HG03064 (cell line): ENCODE measurements around the gene MOCS3.
"Not testable (repeated sequence)": the region's sequence is repeated elsewhere in the genome, so short reads cannot be mapped to it uniquely, and the experiment has no call there.

Source experiments
- ATAC-seq: cut with Tn5 transposase; IDR thresholded peaks from one replicate; pipeline ENCODE4 v1.9.1; 2021; ENCODE audit warnings: low read depth; ENCODE audit not compliant: unreplicated experiment

MOCS3 gene

GRCh38 chr20:50931306-50932015, 27.2 kb upstream of the MOCS3 start, which contains the start of gene ADNP:
TSS of gene ADNP (minus strand) at chr20:50931437. CDS start at chr20:50903996, 27,441 bp downstream.
- no peak for ATAC-seq

DNA sequence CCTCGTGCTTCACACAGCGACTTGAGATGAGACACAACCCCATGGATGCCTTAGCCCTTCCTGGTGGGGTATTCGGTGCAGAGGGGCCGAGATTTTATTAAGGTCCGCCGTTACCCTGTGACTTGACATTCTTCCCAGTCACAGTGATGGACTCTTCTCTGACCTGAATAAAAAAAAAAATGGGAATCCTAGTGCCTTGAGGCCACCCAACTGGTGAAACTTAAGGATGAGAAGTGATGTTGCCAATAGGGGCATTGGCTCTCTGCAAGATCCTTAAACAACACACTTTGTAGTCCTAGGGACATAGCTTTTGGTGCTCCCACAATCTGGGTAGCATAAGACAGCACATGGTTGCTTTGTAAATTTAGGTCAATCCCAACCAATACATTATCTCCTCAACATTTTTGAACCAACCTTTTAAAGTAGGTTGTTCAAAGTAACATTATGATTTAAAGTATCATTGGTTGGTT, 26.6 kb upstream of the MOCS3 start:
- no peak for ATAC-seq

DNA sequence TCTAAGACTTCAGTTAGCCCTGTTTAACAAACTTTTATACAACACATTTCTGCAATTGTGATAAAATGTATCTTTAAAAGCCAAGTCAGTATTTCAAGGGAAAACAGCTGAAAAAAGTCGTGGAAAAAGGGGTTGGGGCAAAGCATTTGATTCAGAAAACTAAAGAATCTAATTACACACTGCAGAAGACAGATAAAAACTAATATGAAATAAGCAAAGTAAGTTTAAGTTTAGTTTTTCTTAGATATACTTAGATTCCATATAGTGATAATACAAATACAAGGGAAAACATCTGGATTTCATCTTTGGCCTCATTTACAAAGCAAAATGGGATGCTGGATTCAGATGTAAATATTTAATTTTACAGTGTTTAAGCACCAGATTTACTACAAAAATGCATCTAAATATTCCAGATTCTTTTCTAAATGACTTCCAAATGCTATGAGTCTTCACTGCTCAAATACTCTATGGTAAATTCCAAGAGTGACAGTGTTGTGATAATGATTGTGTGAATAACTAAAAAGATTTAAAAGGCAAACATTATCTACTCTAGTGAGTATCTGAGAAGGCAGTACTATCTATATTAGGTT, 25.8 kb upstream of the MOCS3 start:
- ATAC-seq = no peak

- no peak for ATAC-seq
Observed at GRCh38 chr20:50933589-50933988, 25.0 kb upstream of the MOCS3 start.

DNA sequence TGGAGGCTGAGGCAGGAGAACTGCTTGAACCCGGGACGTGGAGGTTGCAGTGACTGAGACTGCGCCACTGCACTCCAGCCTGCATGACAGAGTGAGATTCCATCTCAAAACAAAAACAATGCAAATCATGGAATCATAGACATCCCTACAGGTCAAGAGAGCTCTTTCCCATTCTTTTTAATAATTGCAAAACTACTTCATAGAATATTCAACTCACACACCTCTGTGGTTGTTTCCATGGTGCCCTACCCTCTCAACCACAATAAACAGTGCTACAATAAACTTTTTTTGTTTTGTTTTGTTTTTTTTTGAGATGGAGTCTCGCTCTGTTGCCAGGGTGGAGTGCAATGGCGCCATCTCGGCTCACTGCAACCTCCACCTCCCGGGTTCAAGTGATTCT, 15.5 kb upstream of the MOCS3 start:
- no peak for ATAC-seq

DNA sequence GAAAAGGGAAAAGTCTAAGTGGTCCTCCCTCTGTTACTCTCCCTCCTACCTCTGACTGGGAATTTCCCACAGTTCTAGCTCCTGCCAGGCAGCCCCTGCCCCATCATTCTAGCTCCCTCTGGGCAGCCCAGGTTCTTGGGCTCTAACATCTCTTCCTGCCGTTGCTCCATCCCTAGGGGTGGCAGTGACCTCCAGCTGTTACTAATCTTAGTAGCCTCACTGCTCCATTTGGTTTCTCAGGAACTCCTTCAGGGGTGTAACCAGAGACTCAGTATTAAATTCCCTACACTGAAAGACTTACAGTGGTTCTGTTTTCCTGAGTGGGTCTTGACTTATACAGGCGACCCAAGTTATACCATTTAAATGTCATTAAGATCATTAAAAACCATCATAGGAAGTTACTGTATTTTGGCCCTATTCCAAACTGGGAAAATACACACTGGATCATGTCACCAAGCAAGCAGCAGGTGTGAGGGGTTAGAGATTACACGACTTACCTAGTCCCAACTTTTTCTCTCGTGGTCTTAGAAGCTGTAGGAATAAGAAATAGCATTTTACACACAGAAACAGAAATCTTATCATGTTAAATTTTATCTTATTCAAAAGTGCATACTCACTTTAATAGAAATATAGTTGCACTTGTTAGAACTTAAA, 10.4 kb upstream of the MOCS3 start:
- no peak for ATAC-seq

DNA sequence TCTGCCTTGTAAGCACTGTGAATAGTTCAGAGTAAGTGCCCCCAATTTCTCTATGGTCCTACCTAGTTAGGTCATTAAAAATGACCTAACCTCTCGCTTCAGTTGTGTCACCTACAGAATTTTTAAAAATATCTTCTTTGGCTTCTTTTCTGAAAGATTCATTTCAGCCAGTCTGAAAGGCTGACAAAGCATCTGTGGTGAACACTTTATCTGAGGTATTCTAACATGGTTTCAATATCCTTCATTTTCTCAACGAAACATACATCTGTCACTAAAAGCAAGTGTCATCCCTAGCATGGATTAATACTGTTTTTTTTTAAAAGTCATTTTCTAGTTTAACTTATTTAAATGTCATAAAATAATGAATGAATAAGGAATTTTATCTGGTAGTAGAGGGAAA, 5.4 kb upstream of the MOCS3 start:
- ATAC-seq = no peak

GRCh38 chr20:50953821-50954220, 4.8 kb upstream of the MOCS3 start:
- no peak for ATAC-seq

GRCh38 chr20:50957276-50957675, 1.3 kb upstream of the MOCS3 start:
- no peak for ATAC-seq

- ATAC-seq = peak; percentile 74
Observed at GRCh38 chr20:50957798-50958614, 612 bp upstream of the MOCS3 start, which contains the start of gene DPM1. TSS of gene DPM1 (minus strand) at chr20:50958532. CDS start at chr20:50958523, 9 bp downstream.

- no peak for ATAC-seq
Observed at GRCh38 chr20:50959543-50960126, 1.0 kb downstream of the MOCS3 start.

DNA sequence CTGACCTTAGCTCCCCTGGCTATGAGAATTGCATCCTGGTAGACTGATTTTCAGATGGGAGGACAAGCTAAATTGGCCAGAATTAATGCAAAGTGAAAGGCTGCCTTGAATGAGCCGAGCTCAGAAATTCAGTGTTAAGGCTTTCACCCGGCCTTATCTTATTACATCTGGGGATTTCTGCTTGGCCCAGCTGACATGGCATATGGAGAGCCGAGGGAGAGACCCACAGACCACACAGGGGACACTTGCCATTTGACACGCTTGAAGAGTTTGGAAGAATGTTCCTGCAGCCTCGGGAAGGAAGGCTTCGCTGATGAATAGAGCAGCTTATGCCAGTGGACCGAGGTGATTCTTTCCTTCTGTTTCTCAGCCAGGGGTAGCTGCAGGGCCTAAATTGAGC, 9.0 kb downstream of the MOCS3 start:
- no peak for ATAC-seq

DNA sequence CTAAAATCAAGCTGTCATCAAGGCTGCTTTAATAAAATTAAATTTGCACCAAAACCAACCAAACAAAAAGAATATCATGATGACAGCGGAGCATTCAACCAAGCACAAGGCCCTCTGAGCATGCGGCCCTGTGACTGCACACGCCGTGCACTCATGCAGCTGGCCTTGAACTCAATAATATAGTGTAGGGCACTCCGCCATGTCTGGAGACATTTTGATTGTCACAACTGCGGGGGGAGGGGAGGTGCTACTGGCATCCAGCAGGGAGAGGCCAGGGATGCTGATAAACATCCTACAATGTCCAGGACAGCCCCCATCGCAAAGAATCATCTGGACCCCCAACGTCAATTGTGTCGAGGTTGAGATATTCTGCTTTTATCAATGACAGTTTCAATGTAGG, 9.7 kb downstream of the MOCS3 start:
- no peak for ATAC-seq

DNA sequence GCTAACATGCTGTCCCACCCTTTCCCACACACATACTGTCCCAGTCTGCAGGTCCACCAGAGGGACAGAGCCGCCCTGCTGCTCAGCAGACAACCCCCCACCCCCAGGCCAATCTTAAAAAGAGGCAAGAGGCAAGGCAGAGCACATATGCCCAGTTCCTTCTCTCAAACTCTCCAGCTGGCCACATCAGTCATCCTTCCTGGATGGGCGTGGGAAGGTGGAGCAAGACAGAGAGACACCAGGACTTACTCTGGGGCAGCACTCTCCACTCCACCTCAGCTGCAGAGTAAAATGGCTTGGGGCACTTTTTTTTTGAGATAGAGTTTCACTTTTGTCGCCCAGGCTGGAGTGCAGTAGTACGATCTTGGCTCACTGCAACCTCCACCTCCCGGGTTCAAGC, 10.8 kb downstream of the MOCS3 start:
- no peak for ATAC-seq

- ATAC-seq = no peak
Observed at GRCh38 chr20:50969912-50970311, 11.3 kb downstream of the MOCS3 start.

GRCh38 chr20:50975701-50976330, 17.2 kb downstream of the MOCS3 start:
- ATAC-seq = no peak

GRCh38 chr20:50977066-50978021, 18.7 kb downstream of the MOCS3 start:
- no peak for ATAC-seq

DNA sequence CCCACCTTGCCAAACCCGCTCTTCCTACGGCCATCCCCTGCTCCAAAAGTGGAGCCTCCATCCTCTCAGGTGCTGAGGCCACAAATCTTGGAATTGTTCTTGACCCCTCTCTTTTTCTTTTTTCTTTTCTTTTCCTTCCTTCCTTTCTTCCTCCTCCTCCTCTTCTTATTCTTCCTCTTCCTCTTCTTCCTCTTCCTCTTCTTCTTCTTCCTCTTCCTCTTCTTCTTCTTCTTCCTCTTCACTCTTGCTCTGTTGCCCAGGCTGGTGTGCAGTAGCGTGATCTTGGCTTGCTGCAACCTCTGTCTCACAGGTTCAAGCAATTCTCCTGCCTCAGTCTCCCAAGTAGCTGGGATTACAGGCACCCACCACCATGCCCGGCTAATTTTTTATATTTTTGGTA, 19.9 kb downstream of the MOCS3 start:
- not testable (repeated sequence) for ATAC-seq
